Keratinocyte (primary cell): ENCODE data around the gene ACER3. TPM values are rescaled to one million over a fixed set of nuclear protein-coding genes. Genes with fewer than 3 reads are reported as not detected.

Experiments
- DNase-seq: peaks from one replicate; pipeline ENCODE4 v3.0.0-alpha.2; 2011; ENCODE audit warnings: low read depth, missing footprints, low spot score
- FAIRE-seq: peaks from 2 replicates; lab custom pipeline; 2011; peaks lifted over from hg19 to GRCh38; lab: Jason Lieb, UNC
- H2AFZ ChIP-seq: 2 replicates; pipeline ENCODE4 v1.6.0; 2012; ENCODE audit warnings: low read length, control low read depth, inconsistent platforms; ENCODE audit not compliant: control insufficient read depth
- H3K27ac ChIP-seq: 2 replicates; pipeline ENCODE4 v1.5.1; 2011; ENCODE audit warnings: low read length; ENCODE audit not compliant: control insufficient read depth, insufficient read depth
- H3K27me3 ChIP-seq: 3 replicates; pipeline ENCODE4 v1.6.0; 2011; ENCODE audit warnings: low read length; ENCODE audit not compliant: control insufficient read depth, insufficient read depth; ENCODE audit errors: extremely low read depth
- H3K36me3 ChIP-seq, 2 experiments: 2 replicates in 1 of 2; 3 replicates in 1 of 2; pipeline ENCODE4 v1.5.1; 2011; ENCODE audit warnings: low read length in 2 of 2, mild to moderate bottlenecking in 1 of 2; ENCODE audit not compliant: control insufficient read depth in 2 of 2, insufficient read depth in 2 of 2; ENCODE audit errors: extremely low read depth in 1 of 2
- H3K4me1 ChIP-seq: 3 replicates; pipeline ENCODE4 v1.5.1; 2011; ENCODE audit warnings: low read length; ENCODE audit not compliant: control insufficient read depth, insufficient read depth; ENCODE audit errors: extremely low read depth
- H3K4me2 ChIP-seq: 3 replicates; pipeline ENCODE4 v1.6.0; 2011; ENCODE audit warnings: low read depth, low read length; ENCODE audit not compliant: control insufficient read depth, insufficient read depth; ENCODE audit errors: extremely low read depth
- H3K4me3 ChIP-seq, 3 experiments: fragments of 200-600 bp in 1 of 3; sonication (generic) in 1 of 3; 2 replicates in 2 of 3; 3 replicates in 1 of 3; pipeline ENCODE4 v1.5.1; 2011 to 2016; ENCODE audit warnings: low read length in 3 of 3, mild to moderate bottlenecking in 3 of 3, control low read depth in 2 of 3, inconsistent platforms in 1 of 3, low read depth in 1 of 3, mixed read lengths in 1 of 3, mixed run types in 1 of 3, moderate library complexity in 1 of 3; ENCODE audit not compliant: control insufficient read depth in 2 of 3, insufficient read depth in 2 of 3; ENCODE audit errors: extremely low read depth in 1 of 3
- H3K79me2 ChIP-seq: 2 replicates; pipeline ENCODE4 v1.6.0; 2012; ENCODE audit warnings: low read length; ENCODE audit not compliant: control insufficient read depth, insufficient read depth
- H3K9ac ChIP-seq: 3 replicates; pipeline ENCODE4 v1.6.0; 2011; ENCODE audit warnings: low read length; ENCODE audit not compliant: control insufficient read depth, insufficient read depth; ENCODE audit errors: extremely low read depth
- H3K9me1 ChIP-seq: 3 replicates; pipeline ENCODE4 v1.6.0; 2011; ENCODE audit warnings: low read length; ENCODE audit not compliant: control insufficient read depth, insufficient read depth; ENCODE audit errors: extremely low read depth
- H3K9me3 ChIP-seq: 2 replicates; pipeline ENCODE4 v1.5.1; 2012; ENCODE audit warnings: low read depth, low read length; ENCODE audit not compliant: control insufficient read depth
- H4K20me1 ChIP-seq: 3 replicates; pipeline ENCODE4 v1.6.0; 2011; ENCODE audit warnings: low read length; ENCODE audit not compliant: control insufficient read depth, insufficient read depth; ENCODE audit errors: extremely low read depth
- EZH2 ChIP-seq: IDR thresholded peaks from one replicate; pipeline ENCODE4 v1.6.1; 2012; ENCODE audit warnings: inconsistent platforms, mild to moderate bottlenecking, low read length, moderate library complexity
- dilution Hi-C: fragments of 300-500 bp; cut with MboI; formaldehyde crosslinking; loops from one replicate; pipeline ENCODE4 v1.7.0; 2020; ENCODE audit warnings: low sequenced_read_pairs; ENCODE audit not compliant: extremely low pct_ligation_motif_present
- polyA plus RNA-seq, 5 experiments: library from polyadenylated mRNA; depleted of rRNA in 3 of 5; stranded (reverse) in 3 of 5; stranded (forward) in 1 of 5; unstranded in 1 of 5; fragments of >200 nt; gene quantifications; 1 replicate in 1 of 5; 2 replicates in 3 of 5; 3 replicates in 1 of 5; pipeline versions ENCODE4 v1.2.1 to v1.2.3, GENCODE V29; 2011 to 2012; ENCODE audit warnings: missing spikeins in 2 of 5, low read depth in 1 of 5, low replicate concordance in 1 of 5
- TF ChIP-seq, protein P1 (sequence below), 3 experiments: IDR thresholded peaks in 1 of 3; conservative IDR thresholded peaks in 1 of 3; optimal IDR thresholded peaks in 1 of 3; 2 replicates in 2 of 3; 3 replicates in 1 of 3; pipeline versions ENCODE3 to v1.5.1; 2011; ENCODE audit warnings: low read length in 3 of 3, mild to moderate bottlenecking in 3 of 3, moderate library complexity in 2 of 3, control low read depth in 1 of 3, inconsistent platforms in 1 of 3; ENCODE audit not compliant: insufficient read depth in 2 of 3; ENCODE audit errors: extremely low read depth in 1 of 3

ACER3 gene
- polyA plus RNA-seq, 1 donor (not counting 4 experiments of a cell fraction or from before 2014, with no cell fraction given): 55.0 TPM

DNA sequence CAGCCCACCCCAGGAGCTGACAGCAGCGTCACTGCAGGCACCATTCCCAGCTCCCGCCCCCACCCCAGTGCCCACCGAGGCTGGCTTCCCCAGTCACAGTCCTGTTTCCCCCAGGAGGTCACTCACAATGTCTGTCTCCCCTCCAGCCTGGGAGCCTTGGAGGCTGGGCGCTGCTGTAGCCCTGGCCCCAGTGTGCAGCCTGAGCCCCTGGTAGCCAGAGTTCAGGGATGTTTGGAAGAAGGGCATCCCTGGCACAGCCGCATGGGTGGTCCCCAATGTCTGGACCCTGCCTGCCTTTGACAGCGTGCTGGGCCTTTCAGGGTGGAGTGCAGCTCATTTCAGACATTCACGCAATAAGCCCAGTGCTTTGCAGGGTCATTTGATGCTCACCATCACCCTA lies 210.4 kb downstream of the ACER3 start:
- H3K4me1 ChIP-seq: peaks cover 7% of the 10 kb centered on the region
- dilution Hi-C loops: no loop called here

DNA sequence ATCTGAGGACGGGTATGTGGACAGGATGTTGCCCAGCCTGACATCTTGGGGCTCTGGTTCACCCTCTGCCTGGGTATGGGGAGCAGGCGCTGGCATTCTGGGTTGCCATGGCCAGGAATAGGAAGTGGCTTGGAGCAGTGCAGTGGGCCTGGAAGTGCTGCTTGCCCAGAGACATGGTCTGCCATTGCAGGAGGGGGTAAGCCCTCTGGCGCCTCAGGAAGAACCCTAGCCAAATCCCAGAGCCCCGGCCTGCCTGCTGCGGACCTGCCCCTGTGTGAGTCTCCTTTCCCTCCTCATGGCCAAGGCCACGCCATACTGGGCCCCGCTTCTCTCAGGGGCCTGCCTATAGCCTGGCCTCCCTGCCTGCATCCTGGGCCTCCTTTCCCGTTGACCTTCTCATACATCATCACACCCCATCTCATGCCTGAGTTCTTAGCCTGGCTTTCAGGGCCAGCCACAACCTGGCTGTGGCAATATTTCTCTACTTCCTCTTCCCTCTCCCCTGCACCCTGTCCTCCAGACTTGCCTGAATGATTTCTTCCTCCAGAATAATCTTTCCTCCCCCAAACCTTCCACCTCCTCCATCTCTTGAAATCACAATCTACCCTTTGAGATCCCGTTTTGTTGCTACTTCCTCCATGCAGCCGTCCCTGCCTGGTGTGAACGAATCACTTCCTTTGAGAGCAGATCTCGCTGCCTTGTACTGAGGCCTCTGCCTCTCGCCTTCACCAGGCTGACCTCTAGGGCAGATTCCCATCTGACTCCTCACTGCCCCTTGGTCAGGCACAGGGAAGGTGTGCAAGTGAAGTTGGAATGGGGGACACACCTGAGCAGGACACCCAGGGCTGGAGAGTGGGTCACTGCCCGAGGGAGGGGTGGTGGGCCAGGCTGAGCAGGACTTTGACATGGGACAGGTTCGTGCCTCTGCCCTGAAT lies 211.2 kb downstream of the ACER3 start:
- no peaks in the 10 kb centered on the region for H3K36me3 ChIP-seq
- H3K4me1 ChIP-seq: peaks cover 5% of the 10 kb centered on the region
- no peak for FAIRE-seq
- no peaks in the 10 kb centered on the region for H3K79me2 ChIP-seq
- no peak overlapping the region for H2AFZ ChIP-seq
- no peak overlapping the region for H3K9ac ChIP-seq
- no peaks in the 10 kb centered on the region for H3K9me1 ChIP-seq
- no peaks in the 10 kb centered on the region for H4K20me1 ChIP-seq
- H3K9me3 ChIP-seq: no peaks in the 10 kb centered on the region
- H3K27me3 ChIP-seq: peaks cover 23% of the 10 kb centered on the region
- no peak overlapping the region for H3K27ac ChIP-seq
- TF ChIP-seq, protein P1, sequence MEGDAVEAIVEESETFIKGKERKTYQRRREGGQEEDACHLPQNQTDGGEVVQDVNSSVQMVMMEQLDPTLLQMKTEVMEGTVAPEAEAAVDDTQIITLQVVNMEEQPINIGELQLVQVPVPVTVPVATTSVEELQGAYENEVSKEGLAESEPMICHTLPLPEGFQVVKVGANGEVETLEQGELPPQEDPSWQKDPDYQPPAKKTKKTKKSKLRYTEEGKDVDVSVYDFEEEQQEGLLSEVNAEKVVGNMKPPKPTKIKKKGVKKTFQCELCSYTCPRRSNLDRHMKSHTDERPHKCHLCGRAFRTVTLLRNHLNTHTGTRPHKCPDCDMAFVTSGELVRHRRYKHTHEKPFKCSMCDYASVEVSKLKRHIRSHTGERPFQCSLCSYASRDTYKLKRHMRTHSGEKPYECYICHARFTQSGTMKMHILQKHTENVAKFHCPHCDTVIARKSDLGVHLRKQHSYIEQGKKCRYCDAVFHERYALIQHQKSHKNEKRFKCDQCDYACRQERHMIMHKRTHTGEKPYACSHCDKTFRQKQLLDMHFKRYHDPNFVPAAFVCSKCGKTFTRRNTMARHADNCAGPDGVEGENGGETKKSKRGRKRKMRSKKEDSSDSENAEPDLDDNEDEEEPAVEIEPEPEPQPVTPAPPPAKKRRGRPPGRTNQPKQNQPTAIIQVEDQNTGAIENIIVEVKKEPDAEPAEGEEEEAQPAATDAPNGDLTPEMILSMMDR (optimal IDR thresholded peaks at IDR 0.05 in 1 of 3, IDR thresholded peaks at IDR 0.05 in 1 of 3, conservative IDR thresholded peaks at IDR 0.05 in 1 of 3; ENCODE audit: extremely low read depth in 1 of 3, insufficient read depth in 2 of 3, low read length in 3 of 3): no peak
- no peak for TF ChIP-seq EZH2
- no peak for DNase-seq
- H3K4me3 ChIP-seq: no peak overlapping the region
- dilution Hi-C loops: no loop called here
- H3K4me2 ChIP-seq: no peak overlapping the region

More for the DNA sequence above, 210.4 kb downstream of the ACER3 start:
- no peaks in the 10 kb centered on the region for H4K20me1 ChIP-seq
- FAIRE-seq: no peak
- TF ChIP-seq EZH2: no peak
- TF ChIP-seq, protein P1 (optimal IDR thresholded peaks at IDR 0.05 in 1 of 3, IDR thresholded peaks at IDR 0.05 in 1 of 3, conservative IDR thresholded peaks at IDR 0.05 in 1 of 3; ENCODE audit: extremely low read depth in 1 of 3, insufficient read depth in 2 of 3, low read length in 3 of 3): no peak
- peaks cover 23% of the 10 kb centered on the region for H3K27me3 ChIP-seq
- H3K36me3 ChIP-seq: no peaks in the 10 kb centered on the region
- H3K9ac ChIP-seq: no peak overlapping the region
- no peaks in the 10 kb centered on the region for H3K9me1 ChIP-seq
- H3K79me2 ChIP-seq: no peaks in the 10 kb centered on the region
- no peaks in the 10 kb centered on the region for H3K9me3 ChIP-seq
- no peak overlapping the region for H2AFZ ChIP-seq
- no peak overlapping the region for H3K4me2 ChIP-seq
- no peak overlapping the region for H3K27ac ChIP-seq
- DNase-seq: no peak
- no peak overlapping the region for H3K4me3 ChIP-seq
